HG02870 (cell line): Measurements from ENCODE around the gene UBALD2.
A peak's percentile ranks its signal among the peaks of the same experiment; 100 is the strongest.
"Not testable (repeated sequence)": the region's sequence is repeated elsewhere in the genome, so short reads cannot be mapped to it uniquely, and the experiment has no call there.

Experiments used
- ATAC-seq: cut with Tn5 transposase; IDR thresholded peaks from one replicate; pipeline ENCODE4 v1.9.1; 2021; ENCODE audit warnings: mild to moderate bottlenecking, moderate library complexity; ENCODE audit not compliant: unreplicated experiment

The UBALD2 gene

DNA sequence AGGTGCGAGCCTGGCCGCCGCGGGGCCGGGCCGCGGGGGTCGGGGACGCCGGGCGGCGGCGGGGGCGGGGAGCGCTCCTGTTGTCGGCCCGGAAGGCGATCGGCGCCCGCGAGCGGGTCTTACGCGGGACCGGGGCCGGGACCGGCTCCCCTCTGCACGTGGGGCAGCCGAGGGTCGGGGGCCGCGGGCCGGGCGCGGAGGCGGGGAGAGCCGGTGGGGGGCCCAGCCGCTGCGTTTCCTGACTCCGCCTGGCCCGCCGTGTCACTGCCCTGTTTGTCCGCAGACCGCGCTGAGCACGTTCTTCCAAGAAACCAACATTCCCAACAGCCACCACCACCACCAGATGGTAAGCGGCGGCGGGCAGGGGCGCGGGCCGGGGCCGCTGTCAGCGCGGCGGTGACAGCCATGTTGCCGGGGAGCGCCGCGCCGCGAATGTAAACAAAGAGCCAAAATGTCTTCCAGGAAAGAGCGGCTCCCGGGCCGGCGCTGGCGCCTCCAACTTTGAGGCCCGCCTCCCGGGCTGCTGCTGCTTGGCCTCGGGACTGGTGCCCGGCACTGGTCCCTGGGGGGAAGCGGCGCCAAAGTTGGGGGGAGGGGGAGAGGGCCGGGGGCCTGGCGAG is 586 bp downstream of the UBALD2 start:
- ATAC-seq: no peak

DNA sequence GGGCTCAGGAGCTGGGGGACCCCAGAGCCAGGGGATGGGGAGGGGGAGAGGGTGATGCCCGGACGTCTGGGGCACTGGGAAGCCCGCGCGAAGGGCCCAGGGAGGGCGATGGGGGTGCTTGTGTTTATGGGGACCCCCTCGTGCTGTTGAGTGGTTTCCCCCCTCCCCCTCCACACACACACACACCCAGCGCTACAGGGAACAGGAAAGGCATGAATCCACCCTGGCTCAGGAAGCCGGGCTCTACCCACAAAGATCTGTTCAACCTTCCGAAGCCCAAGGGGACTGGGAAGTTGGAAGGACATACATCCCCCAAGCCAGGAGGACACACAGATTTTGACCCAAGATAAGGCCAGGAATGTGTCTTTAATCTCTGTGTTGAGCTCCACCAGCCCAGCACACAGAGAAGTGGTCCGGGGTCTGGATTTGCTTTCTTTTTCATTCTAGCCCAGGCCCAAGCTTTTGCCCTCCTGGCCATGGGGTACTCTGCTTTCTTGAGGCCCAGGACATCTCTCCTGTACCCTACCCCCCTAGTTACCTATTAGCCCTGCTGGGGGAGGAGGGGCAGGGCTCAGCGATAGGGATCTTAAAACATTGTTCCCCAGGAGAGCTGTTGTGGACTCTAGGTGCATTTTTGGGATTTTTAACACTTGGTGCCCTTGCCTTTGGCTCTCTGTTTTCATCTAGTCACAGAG is 1.2 kb downstream of the UBALD2 start:
- no peak for ATAC-seq

GRCh38 chr17:76267051-76267576 is 2.0 kb downstream of the UBALD2 start:
- ATAC-seq: no peak

DNA sequence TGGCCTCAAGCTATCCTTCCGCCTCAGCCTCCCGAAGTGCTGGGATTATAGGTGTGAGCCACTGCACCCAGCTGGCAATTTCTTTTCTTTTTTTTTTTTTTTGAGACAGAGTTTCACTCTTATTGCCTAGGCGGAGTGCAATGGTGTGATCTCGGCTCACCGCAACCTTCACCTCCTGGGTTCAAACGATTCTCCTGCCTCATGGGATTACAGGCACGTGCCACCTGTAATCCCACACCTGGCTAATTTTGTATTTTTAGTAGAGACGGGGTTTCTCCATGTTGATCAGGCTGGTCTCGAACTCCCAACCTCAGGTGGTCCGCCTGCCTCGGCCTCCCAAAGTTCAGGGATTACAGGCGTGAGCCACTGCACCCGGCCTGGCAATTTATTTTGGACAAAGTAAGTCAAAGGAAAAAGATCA is 2.4 kb downstream of the UBALD2 start:
- ATAC-seq: not testable (repeated sequence)

- ATAC-seq: no peak
These were observed 3.0 kb downstream of the UBALD2 start for GRCh38 chr17:76268015-76268749.

DNA sequence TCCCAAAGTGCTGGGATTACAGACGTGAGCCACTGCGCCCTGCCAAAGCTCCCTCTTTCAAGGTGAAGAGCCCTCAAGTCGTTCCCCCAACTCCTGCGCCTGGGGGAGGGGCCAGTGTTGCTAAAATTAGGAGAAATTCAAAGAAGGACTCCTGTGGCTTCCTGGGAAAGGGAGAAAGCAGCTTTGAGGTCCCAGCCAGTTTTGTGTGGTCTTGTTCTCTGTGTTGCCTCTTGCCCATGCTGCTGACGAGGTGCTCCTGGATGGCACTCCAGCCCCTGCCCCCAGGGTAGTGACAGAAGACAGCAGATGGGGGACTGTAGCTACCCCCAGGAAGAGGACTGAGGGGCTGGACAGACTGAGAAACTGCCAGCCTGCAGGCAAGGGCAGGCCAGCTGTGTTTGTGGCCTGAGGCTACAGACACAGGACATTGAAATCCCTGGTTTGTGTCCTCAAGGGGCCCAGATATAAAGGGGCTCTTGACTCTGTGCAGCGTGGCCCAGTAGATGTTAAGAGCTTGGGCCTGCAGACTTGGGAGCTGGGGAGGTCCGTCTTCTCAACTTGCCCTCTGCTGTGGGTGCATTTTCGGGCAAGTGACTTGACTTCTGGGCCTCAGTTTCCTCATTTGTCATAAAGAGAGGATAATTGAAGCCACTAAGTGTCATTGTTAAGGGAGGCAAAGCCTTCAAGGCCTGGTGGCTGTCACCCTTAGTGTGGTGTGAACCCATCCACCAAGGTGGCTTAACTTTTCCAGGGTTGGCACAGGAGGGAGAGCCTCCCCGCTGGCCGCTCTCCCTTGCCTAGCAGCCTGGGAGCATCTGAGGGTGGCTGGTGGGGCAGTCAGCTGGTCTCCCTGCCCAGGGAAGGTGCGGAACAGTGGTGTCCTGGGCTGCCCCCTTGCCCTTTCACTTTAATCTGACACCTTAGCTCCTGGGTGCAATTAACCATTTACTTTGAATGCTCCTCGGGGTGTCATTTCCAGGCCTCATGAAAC is 4.1 kb downstream of the UBALD2 start:
- ATAC-seq: no peak

GRCh38 chr17:76270127-76270592 is 5.0 kb downstream of the UBALD2 start:
- no peak for ATAC-seq

DNA sequence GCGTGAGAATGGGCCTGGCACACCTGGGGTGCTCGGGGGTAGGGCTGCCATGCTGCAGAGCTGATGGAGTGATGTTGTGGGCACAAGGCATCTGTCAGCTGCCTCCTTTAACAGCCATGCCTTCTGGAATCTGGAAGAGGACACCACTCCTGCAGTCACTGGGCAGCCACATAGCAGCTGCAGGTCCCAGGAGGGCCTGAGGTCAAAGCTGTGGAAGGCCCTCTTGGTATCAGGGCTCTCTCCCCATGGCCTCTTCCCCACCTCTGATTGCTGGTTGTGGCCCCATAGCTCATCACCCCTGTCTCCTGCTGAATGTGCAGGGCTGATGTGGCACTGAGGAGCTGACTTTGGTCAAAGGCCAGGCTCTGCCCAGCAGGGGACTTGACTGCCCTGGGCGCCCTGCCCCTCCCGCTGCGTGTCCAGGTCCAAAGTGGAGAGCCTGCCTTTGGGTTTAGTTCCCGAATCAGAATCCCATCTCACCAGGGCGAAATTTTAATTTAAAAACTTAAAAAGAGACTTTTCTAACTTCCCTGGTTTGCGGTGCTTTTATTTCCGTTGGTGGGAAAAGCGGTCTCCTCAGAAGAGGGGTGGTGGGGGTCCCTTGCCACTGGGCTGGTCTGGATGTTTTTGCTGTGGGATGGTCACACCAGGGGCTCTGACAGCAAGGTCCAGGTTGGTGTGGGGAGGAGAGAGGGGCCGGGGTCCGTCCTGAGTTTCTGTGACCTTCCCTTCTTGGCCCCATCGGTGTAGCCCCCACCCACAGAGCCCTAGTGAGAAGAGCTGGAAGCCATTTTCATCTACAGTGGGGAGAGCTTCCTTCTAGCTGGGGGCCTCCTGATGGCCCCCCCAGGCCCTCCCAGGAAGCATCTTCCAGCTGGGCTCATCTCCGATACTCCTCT is 5.9 kb downstream of the UBALD2 start:
- ATAC-seq: peak; percentile 4

DNA sequence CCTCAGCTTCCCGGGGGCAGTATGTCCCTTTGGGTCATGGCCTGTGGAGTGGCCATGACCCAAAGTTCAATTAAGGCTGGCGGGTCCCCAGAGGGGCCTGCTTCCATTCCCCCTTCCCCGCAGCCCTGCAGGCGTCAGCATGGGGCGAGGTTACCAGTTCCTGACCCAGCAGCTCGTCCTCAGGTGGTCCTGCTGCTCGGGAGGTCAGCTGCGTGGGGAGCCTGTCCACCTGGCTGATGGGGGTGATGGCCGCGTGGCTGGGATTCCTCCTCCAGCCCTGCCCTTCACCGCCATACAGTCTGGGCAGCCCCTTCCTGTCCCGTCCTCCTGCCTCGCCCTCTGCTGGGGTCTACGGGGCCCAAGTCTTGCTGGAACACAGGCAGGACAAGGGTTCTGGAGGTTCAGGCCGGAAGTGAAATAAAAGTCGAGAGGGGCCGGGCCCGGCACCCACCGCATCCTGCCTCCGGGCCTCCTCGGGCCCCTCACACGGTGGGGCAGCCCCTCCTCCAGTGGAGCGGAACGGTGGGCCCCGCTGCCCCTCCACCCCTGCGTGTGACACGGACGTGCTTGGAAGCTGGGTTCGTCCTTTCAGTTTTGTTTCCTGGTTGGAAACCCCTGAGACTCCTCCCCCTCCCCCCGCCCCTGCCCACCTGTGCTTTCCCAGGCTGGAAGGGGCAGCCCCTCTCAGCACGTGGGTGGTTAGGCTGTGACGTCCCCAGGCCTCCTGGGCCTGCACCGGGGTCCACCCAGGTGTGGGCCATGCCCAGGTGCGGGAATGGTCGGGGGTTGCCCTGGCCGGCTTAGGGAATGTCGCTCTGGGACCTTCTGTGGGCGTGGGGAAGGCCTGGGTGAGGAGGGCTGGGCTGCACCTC is 6.8 kb downstream of the UBALD2 start:
- ATAC-seq: peak; percentile 37

- ATAC-seq: peak; percentile 16
These were observed 7.6 kb downstream of the UBALD2 start for GRCh38 chr17:76272541-76273444.

- ATAC-seq: no peak
These were observed 8.4 kb downstream of the UBALD2 start for GRCh38 chr17:76273445-76274111.

- ATAC-seq: no peak
These were observed 9.2 kb downstream of the UBALD2 start for GRCh38 chr17:76274112-76274956.

- no peak for ATAC-seq
These were observed 10.4 kb downstream of the UBALD2 start for GRCh38 chr17:76275382-76276068.

GRCh38 chr17:76276069-76276431 is 10.9 kb downstream of the UBALD2 start:
- no peak for ATAC-seq

GRCh38 chr17:76276461-76277299 is 11.5 kb downstream of the UBALD2 start:
- ATAC-seq: no peak
